Measurements from ENCODE around the gene NPM3. TPM values are rescaled to one million over a fixed set of nuclear protein-coding genes. Genes with fewer than 3 reads are reported as not detected.

Gene NPM3
- total and polyA plus RNA-seq, 2 of the 4 experiments (the other 2 are of a cell fraction), result 84.1 to 112 TPM

DNA sequence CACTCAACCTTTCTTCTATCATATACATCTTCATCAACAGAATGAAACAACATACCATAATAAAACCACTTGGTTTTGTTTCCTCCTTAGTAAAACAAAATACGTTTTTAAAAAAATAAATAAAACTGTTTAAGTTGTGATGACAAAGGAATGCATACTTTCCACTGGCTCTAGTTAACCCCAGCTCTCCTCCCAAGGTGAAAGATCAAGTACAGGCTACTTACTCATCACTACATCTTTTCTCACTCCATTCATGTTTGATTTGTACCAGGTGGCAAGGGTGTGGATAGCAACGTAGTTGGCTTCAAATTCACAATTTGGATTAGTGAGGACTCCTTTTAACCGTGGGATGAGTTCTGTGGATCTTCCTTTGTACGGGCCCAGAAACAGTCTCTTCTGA, 20.3 kb upstream of the NPM3 start:
- H2BK20ac ChIP-seq (ENCODE audit: low read depth, low read length), result no peak overlapping the region
- H3K4me1 ChIP-seq (ENCODE audit: control insufficient read depth, insufficient read depth, low read length), result no peaks in the 10 kb centered on the region
- no peak overlapping the region for H2AFZ ChIP-seq (replicated peaks; ENCODE audit: low read length, poor library complexity)
- in situ Hi-C loops (cut with MboI; ENCODE audit: low sequenced_read_pairs), result loop anchor here (25.0 kb wide), 1 partner anchor 866 kb away; no protein-coding TSS in a partner anchor
- H2AK5ac ChIP-seq (ENCODE audit: low read depth, low read length), result no peak overlapping the region
- H4K5ac ChIP-seq (ENCODE audit: low read depth, low read length), result no peak overlapping the region
- ATAC-seq (ENCODE audit: low read depth) (peak; percentile 70), DNase-seq (peak; percentile 39)
- H3K27ac ChIP-seq (ENCODE audit: insufficient read depth, low read length), result no peak overlapping the region
- H3K56ac ChIP-seq (ENCODE audit: extremely low read depth, insufficient read depth, low read length), result no peak overlapping the region
- no peak overlapping the region for H3K9ac ChIP-seq (ENCODE audit: low read depth, low read length)
- dilution Hi-C loops (cut with HindIII; ENCODE audit: low sequenced_read_pairs, unreplicated experiment), result no loop called here
- no peak overlapping the region for H4K91ac ChIP-seq (ENCODE audit: insufficient read depth, low read depth, low read length)
- no CpG with 5 or more reads among the region's 4 CpGs for WGBS, 2 experiments (ENCODE audit: extremely low coverage in 2 of 2, insufficient read length in 1 of 2)
- H2BK120ac ChIP-seq (ENCODE audit: low read depth, low read length), result no peak overlapping the region
- POLR2A ChIA-PET (ENCODE audit: unreplicated experiment), result no interaction called here
- no peak overlapping the region for H3K18ac ChIP-seq (ENCODE audit: low read depth, low read length)
- no peak overlapping the region for H3K14ac ChIP-seq (replicated peaks; ENCODE audit: low read depth, low read length)
- intact Hi-C loops (cut with micrococcal nuclease), result no loop called here
- H3K36me3 ChIP-seq (ENCODE audit: control insufficient read depth, insufficient read depth, low read length), result peaks cover 68% of the 10 kb centered on the region
- H4K8ac ChIP-seq (ENCODE audit: low read depth in 2 of 2, low read length in 2 of 2), result no peak overlapping the region
- H3K79me1 ChIP-seq (ENCODE audit: low read depth in 1 of 2, low read length in 2 of 2), result peaks cover 26 to 54% of the 10 kb centered on the region in 2 experiments
- no peak overlapping the region for H3K23ac ChIP-seq (ENCODE audit: low read depth, low read length)
- CTCF ChIA-PET, result interaction anchor here (0.6 to 0.7 kb wide), 2 partner anchors 20 to 30 kb away, joined by 3 read pairs; no protein-coding TSS in a partner anchor
- peaks cover 50% of the 10 kb centered on the region for H4K20me1 ChIP-seq (ENCODE audit: insufficient read depth, low read length)
- H2BK15ac ChIP-seq (ENCODE audit: low read depth, low read length), result no peak overlapping the region
- no TSS peak for BruUV-seq (replicated peaks)
- H3K4ac ChIP-seq (ENCODE audit: low read depth, low read length), result no peak overlapping the region
- no peak overlapping the region for H3K4me2 ChIP-seq (ENCODE audit: low read depth, low read length)
- TF ChIP-seq MAFK (IDR thresholded peaks at IDR 0.05; ENCODE audit: low read depth, low read length) (no peak), POLR2A (IDR thresholded peaks at IDR 0.05; ENCODE audit: low read depth, low read length) (no peak), MAZ (IDR thresholded peaks at IDR 0.05; ENCODE audit: borderline replicate concordance, low read depth, low read length) (no peak), NFE2L2 (IDR thresholded peaks at IDR 0.05; ENCODE audit: low read depth, low read length) (no peak), MXI1 (IDR thresholded peaks at IDR 0.05; ENCODE audit: borderline replicate concordance, low read depth, low read length) (no peak), BHLHE40 (IDR thresholded peaks at IDR 0.05; ENCODE audit: low read depth, low read length) (no peak), SMC3 (IDR thresholded peaks at IDR 0.05; ENCODE audit: low read depth, low read length) (no peak), RCOR1 (IDR thresholded peaks at IDR 0.05; ENCODE audit: insufficient replicate concordance, low read length) (no peak), CEBPB (IDR thresholded peaks at IDR 0.05; ENCODE audit: low read depth, low read length) (no peak), RFX5 (IDR thresholded peaks at IDR 0.05; ENCODE audit: low read depth, low read length) (no peak), RAD21 (IDR thresholded peaks at IDR 0.05; ENCODE audit: low read length) (no peak), CHD1 (IDR thresholded peaks at IDR 0.05; ENCODE audit: low read depth, low read length) (no peak)
- TF ChIP-seq, protein P1, sequence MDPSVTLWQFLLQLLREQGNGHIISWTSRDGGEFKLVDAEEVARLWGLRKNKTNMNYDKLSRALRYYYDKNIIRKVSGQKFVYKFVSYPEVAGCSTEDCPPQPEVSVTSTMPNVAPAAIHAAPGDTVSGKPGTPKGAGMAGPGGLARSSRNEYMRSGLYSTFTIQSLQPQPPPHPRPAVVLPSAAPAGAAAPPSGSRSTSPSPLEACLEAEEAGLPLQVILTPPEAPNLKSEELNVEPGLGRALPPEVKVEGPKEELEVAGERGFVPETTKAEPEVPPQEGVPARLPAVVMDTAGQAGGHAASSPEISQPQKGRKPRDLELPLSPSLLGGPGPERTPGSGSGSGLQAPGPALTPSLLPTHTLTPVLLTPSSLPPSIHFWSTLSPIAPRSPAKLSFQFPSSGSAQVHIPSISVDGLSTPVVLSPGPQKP (IDR thresholded peaks at IDR 0.05; ENCODE audit: borderline replicate concordance, low read depth, low read length), result no peak
- TF ChIP-seq, protein P2, sequence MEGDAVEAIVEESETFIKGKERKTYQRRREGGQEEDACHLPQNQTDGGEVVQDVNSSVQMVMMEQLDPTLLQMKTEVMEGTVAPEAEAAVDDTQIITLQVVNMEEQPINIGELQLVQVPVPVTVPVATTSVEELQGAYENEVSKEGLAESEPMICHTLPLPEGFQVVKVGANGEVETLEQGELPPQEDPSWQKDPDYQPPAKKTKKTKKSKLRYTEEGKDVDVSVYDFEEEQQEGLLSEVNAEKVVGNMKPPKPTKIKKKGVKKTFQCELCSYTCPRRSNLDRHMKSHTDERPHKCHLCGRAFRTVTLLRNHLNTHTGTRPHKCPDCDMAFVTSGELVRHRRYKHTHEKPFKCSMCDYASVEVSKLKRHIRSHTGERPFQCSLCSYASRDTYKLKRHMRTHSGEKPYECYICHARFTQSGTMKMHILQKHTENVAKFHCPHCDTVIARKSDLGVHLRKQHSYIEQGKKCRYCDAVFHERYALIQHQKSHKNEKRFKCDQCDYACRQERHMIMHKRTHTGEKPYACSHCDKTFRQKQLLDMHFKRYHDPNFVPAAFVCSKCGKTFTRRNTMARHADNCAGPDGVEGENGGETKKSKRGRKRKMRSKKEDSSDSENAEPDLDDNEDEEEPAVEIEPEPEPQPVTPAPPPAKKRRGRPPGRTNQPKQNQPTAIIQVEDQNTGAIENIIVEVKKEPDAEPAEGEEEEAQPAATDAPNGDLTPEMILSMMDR (conservative IDR thresholded peaks at IDR 0.05; ENCODE audit: low read depth, low read length), result no peak
- H3K9me3 ChIP-seq (ENCODE audit: control insufficient read depth, insufficient read depth, low read length), result no peaks in the 10 kb centered on the region
- no peak overlapping the region for H3K4me3 ChIP-seq (ENCODE audit: insufficient read depth, low read depth, low read length)
- no peaks in the 10 kb centered on the region for H3K27me3 ChIP-seq (ENCODE audit: control insufficient read depth, insufficient read depth, low read length)
- no peak overlapping the region for H2BK5ac ChIP-seq (ENCODE audit: low read depth, low read length, poor library complexity, severe bottlenecking)
- 0 out of 2 replicates have a peak, but pooled peaks cover 2% of the 10 kb centered on the region for H3K9me1 ChIP-seq (ENCODE audit: insufficient read depth, low read length)
- no peak overlapping the region for H2AK9ac ChIP-seq (replicated peaks; ENCODE audit: low read depth, low read length, poor library complexity)
